Cardiac fibroblast (primary cell): ENCODE data around the gene AOPEP.
A peak's percentile ranks its signal among the peaks of the same experiment; 100 is the strongest.
"Not testable (repeated sequence)": the region's sequence is repeated elsewhere in the genome, so short reads cannot be mapped to it uniquely, and the experiment has no call there.

Experiments
- DNase-seq, 2 donors: peaks; one replicate each; pipeline versions ENCODE4 v3.0.0 to v3.0.0-alpha.2; 2010; ENCODE audit warnings: low read depth in 2 of 2
- H3K4me3 ChIP-seq, 2 donors: replicated peaks in 1 of 2; 1 replicate in 1 of 2; 2 replicates in 1 of 2; pipeline ENCODE4 v1.5.1; 2011; ENCODE audit warnings: low read depth in 2 of 2, low read length in 2 of 2, mild to moderate bottlenecking in 2 of 2, moderate library complexity in 1 of 2
- CTCF ChIP-seq: IDR thresholded peaks from one replicate; pipeline ENCODE4 v1.5.1; 2011; ENCODE audit warnings: low read depth, mild to moderate bottlenecking, low read length, inconsistent platforms

The AOPEP gene

DNA sequence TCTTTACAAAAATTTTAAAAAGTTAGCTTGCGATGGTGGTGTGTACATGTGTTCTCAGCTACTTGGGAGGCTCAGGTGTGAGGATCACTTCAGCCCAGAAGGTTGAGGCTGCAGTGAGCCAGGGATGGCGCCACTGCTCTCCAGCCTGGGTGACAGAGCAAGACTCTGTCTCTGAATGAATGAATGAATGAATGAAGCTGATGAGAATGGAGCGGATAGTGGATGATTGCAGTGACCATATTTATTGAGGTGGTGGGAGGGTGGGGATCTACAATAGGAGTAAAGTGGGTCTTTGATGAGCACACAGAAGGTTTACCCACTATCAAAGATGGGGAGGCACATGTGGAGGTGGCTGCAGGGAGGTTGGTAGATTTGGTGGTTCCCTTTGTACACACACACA, 120.2 kb downstream of the AOPEP start:
- H3K4me3 ChIP-seq = no peak overlapping the region
- no peak for TF ChIP-seq CTCF
- no peak for DNase-seq

GRCh38 chr9:94847486-94847885, 121.0 kb downstream of the AOPEP start:
- TF ChIP-seq CTCF = no peak
- peak; percentile 77 to 86 for DNase-seq
- no peak overlapping the region for H3K4me3 ChIP-seq

DNA sequence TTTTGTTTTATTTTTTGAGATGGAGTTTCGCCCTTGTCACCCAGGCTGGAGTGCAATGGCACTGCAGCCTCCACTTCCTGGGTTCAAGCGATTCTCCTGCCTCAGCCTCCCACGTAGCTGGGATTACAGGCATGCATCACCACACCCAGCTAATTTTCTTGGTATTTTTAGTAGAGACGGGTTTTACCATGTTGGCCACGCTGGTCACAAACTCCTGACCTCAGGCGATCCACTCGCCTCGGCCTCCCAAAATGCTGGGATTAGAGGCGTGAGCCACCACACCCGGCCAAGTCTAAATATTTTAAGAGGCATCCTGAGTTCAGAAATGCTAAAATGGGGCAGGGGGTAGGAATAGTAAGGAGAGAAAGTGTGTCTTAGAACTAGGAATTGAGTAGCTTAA, 122.3 kb downstream of the AOPEP start:
- not testable (repeated sequence) for DNase-seq, H3K4me3 ChIP-seq

GRCh38 chr9:94850540-94851434, 124.3 kb downstream of the AOPEP start:
- no peak for DNase-seq
- no peak for TF ChIP-seq CTCF
- no peak overlapping the region for H3K4me3 ChIP-seq

GRCh38 chr9:94851467-94851866, 125.0 kb downstream of the AOPEP start:
- no peak for TF ChIP-seq CTCF
- no peak overlapping the region for H3K4me3 ChIP-seq
- DNase-seq = no peak

DNA sequence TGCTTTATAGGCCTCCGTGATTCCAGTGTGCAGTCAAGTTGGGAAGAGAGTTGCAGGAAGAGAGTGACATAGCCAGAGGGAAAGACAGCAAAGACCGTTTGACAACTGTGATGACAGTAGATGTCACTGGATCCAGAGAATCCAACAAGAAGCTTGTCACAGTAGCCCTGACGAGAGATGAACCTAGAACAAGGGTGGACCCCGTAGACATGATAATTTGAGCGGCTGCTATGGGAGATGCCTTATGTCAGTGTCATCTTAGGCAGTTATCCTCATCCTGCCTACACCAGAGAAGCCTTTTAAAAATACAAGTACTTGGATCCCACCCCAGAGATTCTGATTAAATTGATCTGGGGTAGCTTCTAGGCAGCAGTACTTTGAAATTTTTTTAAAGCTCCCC, 125.4 kb downstream of the AOPEP start:
- no peak for TF ChIP-seq CTCF
- H3K4me3 ChIP-seq = no peak overlapping the region
- DNase-seq = no peak

DNA sequence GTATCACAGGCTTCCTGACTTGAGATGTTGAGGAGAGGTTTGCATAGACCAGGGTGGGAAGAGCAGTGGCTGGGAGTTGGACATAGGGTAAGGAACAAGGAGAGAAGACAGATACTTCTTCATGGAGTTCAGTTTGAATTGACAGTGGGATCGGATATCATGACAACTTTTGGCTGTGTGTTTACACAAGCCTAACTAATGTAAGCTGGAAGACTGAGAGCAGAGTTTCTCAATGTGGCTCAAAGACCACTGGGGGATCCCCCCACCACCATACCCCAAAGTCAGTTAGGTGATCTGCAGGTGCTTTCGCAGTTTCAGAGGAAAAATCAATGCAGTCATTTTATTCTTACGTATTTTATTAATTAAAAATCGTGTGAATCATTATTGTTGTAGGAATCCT, 125.9 kb downstream of the AOPEP start:
- no peak for DNase-seq
- TF ChIP-seq CTCF = no peak
- no peak overlapping the region for H3K4me3 ChIP-seq
